ENCODE data around the gene FOXN4. TPM values are rescaled to one million over a fixed set of nuclear protein-coding genes. Genes with fewer than 3 reads are reported as not detected.

FOXN4 gene
- polyA plus RNA-seq, 1 donor, result 0.12 TPM

- no peak for DNase-seq
Measured at GRCh38 chr12:109305547-109305946, 3.5 kb downstream of the FOXN4 start.

GRCh38 chr12:109304485-109304884 lies 4.6 kb downstream of the FOXN4 start:
- DNase-seq, result no peak

- DNase-seq, result no peak
Measured at GRCh38 chr12:109302770-109303169, 6.3 kb downstream of the FOXN4 start.

- no peak for DNase-seq
Measured at GRCh38 chr12:109302358-109302757, 6.7 kb downstream of the FOXN4 start.

GRCh38 chr12:109301643-109302168 lies 7.4 kb downstream of the FOXN4 start:
- DNase-seq, result no peak

GRCh38 chr12:109299849-109300248 lies 9.2 kb downstream of the FOXN4 start:
- DNase-seq, result no peak

- no peak for DNase-seq
Measured at GRCh38 chr12:109296431-109296830, 12.7 kb downstream of the FOXN4 start.

- no peak for DNase-seq
Measured at GRCh38 chr12:109295764-109296425, 13.2 kb downstream of the FOXN4 start.

GRCh38 chr12:109294286-109294796 lies 14.7 kb downstream of the FOXN4 start:
- no peak for DNase-seq

- DNase-seq, result no peak
Measured at GRCh38 chr12:109293106-109293505, 16.0 kb downstream of the FOXN4 start.

GRCh38 chr12:109292342-109292711 lies 16.8 kb downstream of the FOXN4 start:
- no peak for DNase-seq

- DNase-seq, result peak; percentile 73
Measured at GRCh38 chr12:109291521-109292341, 17.4 kb downstream of the FOXN4 start.

- DNase-seq, result no peak
Measured at GRCh38 chr12:109291117-109291516, 18.0 kb downstream of the FOXN4 start.

GRCh38 chr12:109290061-109290460 lies 19.0 kb downstream of the FOXN4 start:
- no peak for DNase-seq

GRCh38 chr12:109289551-109289950 lies 19.5 kb downstream of the FOXN4 start:
- no peak for DNase-seq

GRCh38 chr12:109289004-109289403 lies 20.1 kb downstream of the FOXN4 start:
- no peak for DNase-seq

GRCh38 chr12:109288571-109288970 lies 20.5 kb downstream of the FOXN4 start:
- DNase-seq, result no peak

- DNase-seq, result no peak
Measured at GRCh38 chr12:109287811-109288469, 21.1 kb downstream of the FOXN4 start.

GRCh38 chr12:109287181-109287580 lies 21.9 kb downstream of the FOXN4 start:
- no peak for DNase-seq

- no peak for DNase-seq
Measured at GRCh38 chr12:109286652-109287051, 22.4 kb downstream of the FOXN4 start.

GRCh38 chr12:109286252-109286651 lies 22.8 kb downstream of the FOXN4 start:
- DNase-seq, result no peak

- DNase-seq, result no peak
Measured at GRCh38 chr12:109284392-109284791, 24.7 kb downstream of the FOXN4 start.

- DNase-seq, result no peak
Measured at GRCh38 chr12:109281452-109281851, 27.6 kb downstream of the FOXN4 start.

Data from hindlimb muscle (tissue), 1 donor.